Measurements from ENCODE around the gene SCLY.
A peak's percentile ranks its signal among the peaks of the same experiment; 100 is the strongest.

The SCLY gene

DNA sequence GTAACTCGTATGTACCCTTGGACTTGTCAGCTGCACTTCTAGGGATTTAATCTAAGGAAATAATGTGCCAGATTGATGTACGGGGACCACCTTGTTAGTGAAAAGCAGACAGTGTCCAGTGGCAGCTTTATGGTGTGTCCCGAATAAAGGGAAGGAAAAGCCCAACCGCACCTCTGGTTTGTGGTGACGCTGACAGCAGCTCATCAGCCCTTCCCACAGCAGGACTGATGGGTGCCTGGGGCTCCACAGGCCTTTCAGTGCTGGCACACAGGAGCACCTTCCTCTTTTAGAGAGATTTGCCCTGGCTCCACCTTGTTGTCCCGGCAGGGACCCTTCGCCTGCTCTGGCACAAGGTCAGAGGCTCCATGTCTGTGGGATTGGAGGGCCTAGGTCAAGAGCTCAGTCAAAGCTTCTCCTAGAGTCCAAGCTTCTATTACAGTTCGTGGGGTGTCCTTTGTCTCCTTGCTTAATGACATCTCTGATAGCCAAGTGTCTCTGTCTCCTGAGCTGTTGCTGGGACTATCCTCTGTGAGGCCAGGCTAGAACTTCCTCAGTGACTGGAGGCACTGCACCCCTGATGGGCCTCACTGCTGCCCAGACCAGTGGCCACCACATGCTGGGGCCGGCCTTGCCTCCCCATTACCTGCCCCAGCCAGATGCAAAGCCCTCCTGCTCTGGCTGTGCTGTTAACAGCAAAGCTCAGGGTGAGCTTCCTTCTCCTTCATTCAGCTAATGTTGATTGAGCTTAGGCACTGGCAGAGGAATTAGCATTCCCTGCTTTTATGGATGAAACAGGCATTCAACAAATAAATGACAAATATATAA is 33.0 kb upstream of the SCLY start:
- H3K9me3 ChIP-seq (replicated peaks in 1 of 2; ENCODE audit: control insufficient read depth in 2 of 2, insufficient read depth in 1 of 2, low read depth in 1 of 2, low read length in 2 of 2): no peaks in the 10 kb centered on the region
- no peaks in the 10 kb centered on the region for H3K79me1 ChIP-seq (ENCODE audit: low read depth, low read length)
- H2BK120ac ChIP-seq (ENCODE audit: low read depth, low read length): no peak overlapping the region
- no peak overlapping the region for H3K14ac ChIP-seq (ENCODE audit: low read length)
- no peak overlapping the region for H3K18ac ChIP-seq (ENCODE audit: low read length)
- peaks cover 12 to 51% of the 10 kb centered on the region in 2 donors for H3K36me3 ChIP-seq (replicated peaks in 1 of 2; ENCODE audit: control insufficient read depth in 2 of 2, insufficient read depth in 2 of 2, low read length in 2 of 2)
- no peak overlapping the region for H4K8ac ChIP-seq (ENCODE audit: low read depth, low read length)
- H3K4me2 ChIP-seq (ENCODE audit: insufficient read depth, low read length, poor library complexity, severe bottlenecking): no peak overlapping the region
- H2AFZ ChIP-seq (ENCODE audit: low read length): no peak overlapping the region
- H4K91ac ChIP-seq (ENCODE audit: low read depth, low read length, poor library complexity): no peak overlapping the region
- no peaks in the 10 kb centered on the region for H3K27me3 ChIP-seq (ENCODE audit: control insufficient read depth in 3 of 3, insufficient read depth in 3 of 3, low read depth in 1 of 3, low read length in 3 of 3)
- no peaks in the 10 kb centered on the region for H3K4me1 ChIP-seq (ENCODE audit: control insufficient read depth in 2 of 2, insufficient read depth in 1 of 2, low read depth in 1 of 2, low read length in 2 of 2)
- no peak overlapping the region for H2BK5ac ChIP-seq (ENCODE audit: low read length)
- no peak overlapping the region for H3K27ac ChIP-seq (replicated peaks; ENCODE audit: low read length)
- no CpG with 5 or more reads among the region's 9 CpGs for WGBS, 2 donors (ENCODE audit: extremely low coverage in 2 of 2, insufficient read length in 2 of 2, insufficient replicate concordance in 1 of 2)
- H3K4ac ChIP-seq (ENCODE audit: low read length): no peak overlapping the region
- peak overlapping the region; percentile 24 for H3K9ac ChIP-seq (ENCODE audit: low read depth, low read length, poor library complexity)
- H2BK12ac ChIP-seq (ENCODE audit: low read length): no peak overlapping the region
- H2AK5ac ChIP-seq (ENCODE audit: low read depth, low read length): no peak overlapping the region
- no peak for DNase-seq (ENCODE audit: low spot score)
- no peak overlapping the region for H2BK15ac ChIP-seq (ENCODE audit: low read length)
- peak overlapping the region; percentile 59 for H3K23ac ChIP-seq (ENCODE audit: low read depth, low read length, poor library complexity)
- H3K4me3 ChIP-seq (ENCODE audit: low read length in 2 of 2): no peak overlapping the region

DNA sequence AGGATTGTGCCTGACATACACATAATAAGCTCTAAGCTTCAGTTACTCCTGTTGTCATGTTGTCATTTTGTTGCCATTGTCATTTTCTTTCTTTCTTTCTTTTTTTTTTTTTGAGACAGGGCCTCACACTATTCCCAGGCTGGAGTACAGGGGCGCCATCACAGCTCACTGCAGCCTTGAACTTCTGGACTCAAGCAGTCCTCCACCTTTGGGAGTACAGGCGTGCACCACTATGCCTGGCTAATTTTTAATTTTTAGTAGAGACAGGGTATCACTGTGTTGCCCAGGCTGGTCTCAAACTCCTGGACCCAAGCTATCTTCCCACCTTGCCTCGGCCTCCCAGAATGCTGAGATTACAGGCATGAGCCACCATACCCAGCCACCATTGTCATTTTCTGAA is 30.9 kb upstream of the SCLY start:
- H3K4me1 ChIP-seq (ENCODE audit: control insufficient read depth in 2 of 2, insufficient read depth in 1 of 2, low read depth in 1 of 2, low read length in 2 of 2): no peaks in the 10 kb centered on the region
- H4K91ac ChIP-seq (ENCODE audit: low read depth, low read length, poor library complexity): no peak overlapping the region
- H2BK12ac ChIP-seq (ENCODE audit: low read length): no peak overlapping the region
- no peaks in the 10 kb centered on the region for H3K79me1 ChIP-seq (ENCODE audit: low read depth, low read length)
- H4K8ac ChIP-seq (ENCODE audit: low read depth, low read length): no peak overlapping the region
- no CpG with 5 or more reads among the region's 3 CpGs for WGBS, 2 donors (ENCODE audit: extremely low coverage in 2 of 2, insufficient read length in 2 of 2, insufficient replicate concordance in 1 of 2)
- no peaks in the 10 kb centered on the region for H3K27me3 ChIP-seq (ENCODE audit: control insufficient read depth in 3 of 3, insufficient read depth in 3 of 3, low read depth in 1 of 3, low read length in 3 of 3)
- H2BK5ac ChIP-seq (ENCODE audit: low read length): no peak overlapping the region
- H3K4ac ChIP-seq (ENCODE audit: low read length): no peak overlapping the region
- no peak overlapping the region for H3K4me2 ChIP-seq (ENCODE audit: insufficient read depth, low read length, poor library complexity, severe bottlenecking)
- H3K36me3 ChIP-seq (replicated peaks in 1 of 2; ENCODE audit: control insufficient read depth in 2 of 2, insufficient read depth in 2 of 2, low read length in 2 of 2): peaks cover 11 to 57% of the 10 kb centered on the region in 2 donors
- H3K14ac ChIP-seq (ENCODE audit: low read length): no peak overlapping the region
- H3K23ac ChIP-seq (ENCODE audit: low read depth, low read length, poor library complexity): no peak overlapping the region
- no peaks in the 10 kb centered on the region for H3K9me3 ChIP-seq (replicated peaks in 1 of 2; ENCODE audit: control insufficient read depth in 2 of 2, insufficient read depth in 1 of 2, low read depth in 1 of 2, low read length in 2 of 2)
- H3K27ac ChIP-seq (replicated peaks; ENCODE audit: low read length): no peak overlapping the region
- no peak overlapping the region for H3K18ac ChIP-seq (ENCODE audit: low read length)
- no peak overlapping the region for H2BK120ac ChIP-seq (ENCODE audit: low read depth, low read length)
- H3K9ac ChIP-seq (ENCODE audit: low read depth, low read length, poor library complexity): no peak overlapping the region
- DNase-seq (ENCODE audit: low spot score): no peak
- H3K4me3 ChIP-seq (ENCODE audit: low read length in 2 of 2): no peak overlapping the region
- no peak overlapping the region for H2AFZ ChIP-seq (ENCODE audit: low read length)
- no peak overlapping the region for H2BK15ac ChIP-seq (ENCODE audit: low read length)
- H2AK5ac ChIP-seq (ENCODE audit: low read depth, low read length): no peak overlapping the region

DNA sequence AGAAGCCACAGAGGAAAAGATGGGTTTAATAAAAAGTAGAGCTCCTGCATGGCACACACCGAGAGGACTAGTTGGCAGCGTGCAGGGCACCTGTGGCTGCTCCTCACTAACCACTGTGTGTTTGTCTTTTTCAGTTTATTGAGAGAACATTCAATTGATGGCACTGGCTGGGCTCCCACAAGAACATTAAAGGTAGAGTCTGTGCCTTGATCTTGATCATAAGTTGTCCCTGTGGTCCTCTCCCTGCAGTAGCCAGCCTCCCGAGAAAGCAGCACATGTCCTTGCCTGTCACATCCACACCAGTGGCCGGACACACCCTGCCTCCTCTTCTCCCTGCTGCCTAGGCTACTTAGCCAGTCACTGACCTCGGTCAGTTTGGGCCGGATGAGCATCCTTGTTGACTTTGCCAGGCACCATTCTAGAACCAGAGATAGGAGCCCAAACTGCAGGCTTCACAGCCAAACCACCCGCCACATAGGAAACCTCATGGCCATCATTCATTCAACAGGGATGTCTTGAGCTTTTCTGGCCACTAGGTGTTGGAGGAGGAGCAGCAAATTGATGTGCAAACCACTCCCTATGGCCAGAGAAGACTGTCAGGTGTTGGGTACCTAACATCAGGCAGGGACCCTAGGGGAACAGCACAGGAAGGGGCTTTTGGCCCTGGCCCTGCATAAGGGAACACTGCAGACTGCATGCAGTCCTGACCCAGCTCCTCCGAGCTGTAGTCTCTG is 30.2 kb upstream of the SCLY start:
- no peak overlapping the region for H3K4ac ChIP-seq (ENCODE audit: low read length)
- H4K91ac ChIP-seq (ENCODE audit: low read depth, low read length, poor library complexity): no peak overlapping the region
- H3K9me3 ChIP-seq (replicated peaks in 1 of 2; ENCODE audit: control insufficient read depth in 2 of 2, insufficient read depth in 1 of 2, low read depth in 1 of 2, low read length in 2 of 2): no peaks in the 10 kb centered on the region
- DNase-seq (ENCODE audit: low spot score): no peak
- no peak overlapping the region for H3K4me2 ChIP-seq (ENCODE audit: insufficient read depth, low read length, poor library complexity, severe bottlenecking)
- H2BK5ac ChIP-seq (ENCODE audit: low read length): no peak overlapping the region
- H3K79me1 ChIP-seq (ENCODE audit: low read depth, low read length): no peaks in the 10 kb centered on the region
- no peak overlapping the region for H2BK12ac ChIP-seq (ENCODE audit: low read length)
- no peak overlapping the region for H3K14ac ChIP-seq (ENCODE audit: low read length)
- no peak overlapping the region for H4K8ac ChIP-seq (ENCODE audit: low read depth, low read length)
- no peak overlapping the region for H2BK120ac ChIP-seq (ENCODE audit: low read depth, low read length)
- H3K4me3 ChIP-seq (ENCODE audit: low read length in 2 of 2): no peak overlapping the region
- H3K27me3 ChIP-seq (ENCODE audit: control insufficient read depth in 3 of 3, insufficient read depth in 3 of 3, low read depth in 1 of 3, low read length in 3 of 3): no peaks in the 10 kb centered on the region
- no CpG with 5 or more reads among the region's 8 CpGs for whole genome bisulfite sequencing, 2 donors (ENCODE audit: extremely low coverage in 2 of 2, insufficient read length in 2 of 2, insufficient replicate concordance in 1 of 2)
- H3K23ac ChIP-seq (ENCODE audit: low read depth, low read length, poor library complexity): no peak overlapping the region
- no peak overlapping the region for H2BK15ac ChIP-seq (ENCODE audit: low read length)
- H3K18ac ChIP-seq (ENCODE audit: low read length): no peak overlapping the region
- no peak overlapping the region for H3K27ac ChIP-seq (replicated peaks; ENCODE audit: low read length)
- H2AK5ac ChIP-seq (ENCODE audit: low read depth, low read length): no peak overlapping the region
- peaks cover 12 to 57% of the 10 kb centered on the region in 2 donors for H3K36me3 ChIP-seq (replicated peaks in 1 of 2; ENCODE audit: control insufficient read depth in 2 of 2, insufficient read depth in 2 of 2, low read length in 2 of 2)
- no peaks in the 10 kb centered on the region for H3K4me1 ChIP-seq (ENCODE audit: control insufficient read depth in 2 of 2, insufficient read depth in 1 of 2, low read depth in 1 of 2, low read length in 2 of 2)
- no peak overlapping the region for H2AFZ ChIP-seq (ENCODE audit: low read length)
- no peak overlapping the region for H3K9ac ChIP-seq (ENCODE audit: low read depth, low read length, poor library complexity)

DNA sequence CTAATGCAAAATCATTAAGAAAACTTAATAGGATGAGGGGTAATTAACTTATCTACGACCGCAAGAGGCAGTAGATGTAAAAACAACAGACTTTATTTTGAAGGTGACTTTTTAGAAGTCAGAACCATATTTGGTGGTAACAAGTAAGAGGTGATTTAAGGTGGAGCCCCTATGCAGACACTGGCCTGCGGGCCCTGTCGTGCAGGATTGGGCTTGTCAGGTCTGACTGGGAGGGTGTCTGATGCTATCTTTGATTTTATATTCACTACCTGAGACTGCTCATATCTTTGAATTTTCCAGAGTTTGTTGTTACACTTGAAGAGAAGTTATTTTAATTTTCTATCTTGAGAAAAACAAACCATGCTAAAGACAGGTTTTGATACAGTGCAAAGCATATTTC is 29.1 kb upstream of the SCLY start:
- no peak for DNase-seq (ENCODE audit: low spot score)
- Histone ChIP-seq H3K9me3 (replicated peaks in 1 of 2; ENCODE audit: control insufficient read depth in 2 of 2, insufficient read depth in 1 of 2, low read depth in 1 of 2, low read length in 2 of 2) (no peaks in the 10 kb centered on the region), H4K91ac (ENCODE audit: low read depth, low read length, poor library complexity) (no peak overlapping the region), H3K4me2 (ENCODE audit: insufficient read depth, low read length, poor library complexity, severe bottlenecking) (no peak overlapping the region), H3K36me3 (replicated peaks in 1 of 2; ENCODE audit: control insufficient read depth in 2 of 2, insufficient read depth in 2 of 2, low read length in 2 of 2) (peaks cover 10 to 63% of the 10 kb centered on the region in 2 donors), H3K79me1 (ENCODE audit: low read depth, low read length) (no peaks in the 10 kb centered on the region), H2BK15ac (ENCODE audit: low read length) (no peak overlapping the region), H3K4ac (ENCODE audit: low read length) (no peak overlapping the region), H3K14ac (ENCODE audit: low read length) (no peak overlapping the region), H3K18ac (ENCODE audit: low read length) (no peak overlapping the region), H2AK5ac (ENCODE audit: low read depth, low read length) (no peak overlapping the region), H2BK5ac (ENCODE audit: low read length) (no peak overlapping the region), H2BK12ac (ENCODE audit: low read length) (no peak overlapping the region), H3K4me3 (ENCODE audit: low read length in 2 of 2) (no peak overlapping the region), H2BK120ac (ENCODE audit: low read depth, low read length) (no peak overlapping the region), H2AFZ (ENCODE audit: low read length) (no peak overlapping the region), H4K8ac (ENCODE audit: low read depth, low read length) (no peak overlapping the region), H3K27me3 (ENCODE audit: control insufficient read depth in 3 of 3, insufficient read depth in 3 of 3, low read depth in 1 of 3, low read length in 3 of 3) (no peaks in the 10 kb centered on the region), H3K27ac (replicated peaks; ENCODE audit: low read length) (no peak overlapping the region), H3K9ac (ENCODE audit: low read depth, low read length, poor library complexity) (no peak overlapping the region), H3K4me1 (ENCODE audit: control insufficient read depth in 2 of 2, insufficient read depth in 1 of 2, low read depth in 1 of 2, low read length in 2 of 2) (no peaks in the 10 kb centered on the region), H3K23ac (ENCODE audit: low read depth, low read length, poor library complexity) (no peak overlapping the region)
- no CpG with 5 or more reads among the region's 4 CpGs for WGBS, 2 donors (ENCODE audit: extremely low coverage in 2 of 2, insufficient read length in 2 of 2, insufficient replicate concordance in 1 of 2)

All from neuronal stem cell (in vitro differentiated cells).